ENCODE results near the gene SNX21. TPM values are rescaled to one million over a fixed set of nuclear protein-coding genes. Genes with fewer than 3 reads are reported as not detected.

Gene SNX21
- polyA plus RNA-seq, 2 of the 4 experiments (the other 2 are of a cell fraction), result 4.0 to 7.0 TPM

- Histone ChIP-seq H3K4me3 (peak overlapping the region; percentile 87; the same call in 1 of the 3 replicates), H3K4me2 (peak overlapping the region; percentile 99), H3K9me3 (no peaks in the 10 kb centered on the region), H3K4me1 (peaks cover 50% of the 10 kb centered on the region), H3K27ac (no peak overlapping the region)
- FAIRE-seq (no peak), ATAC-seq (no peak), DNase-seq (ENCODE audit: low read depth in 1 of 2, low spot score in 1 of 2) (no peak)
- ChIA-PET CTCF (interaction anchor here (0.5 to 4.9 kb wide), 5 partner anchors 8 to 378 kb away, joined by 3 to 30 read pairs (median 5); no protein-coding TSS in a partner anchor), POLR2A (interaction anchor here (0.7 kb wide), 1 partner anchor 16 kb away, joined by 3 read pairs; no protein-coding TSS in a partner anchor)
- TF ChIP-seq NPAS2 (CRISPR knock-in tag; IDR thresholded peaks at IDR 0.05; ENCODE audit: borderline replicate concordance) (no peak), HMGXB4 (CRISPR knock-in tag; IDR thresholded peaks at IDR 0.05; ENCODE audit: borderline replicate concordance) (no peak), ZNF302 (CRISPR knock-in tag; IDR thresholded peaks at IDR 0.05) (no peak), POLR2AphosphoS2 (conservative IDR thresholded peaks at IDR 0.05; ENCODE audit: low read length) (no peak), REST (IDR thresholded peaks at IDR 0.05) (no peak), ESRRA (IDR thresholded peaks at IDR 0.05; ENCODE audit: borderline replicate concordance, low read length) (no peak), RNF2 (IDR thresholded peaks at IDR 0.05; ENCODE audit: borderline replicate concordance, low read depth) (no peak)
- WGBS (ENCODE audit: missing lambda C conversion rate), result 98% methylated on average over 3 of the region's 3 CpGs
Measured at GRCh38 chr20:45814314-45814713, 19.3 kb upstream of the SNX21 start.

GRCh38 chr20:45816951-45817350 lies 16.6 kb upstream of the SNX21 start:
- TF ChIP-seq HES2 (IDR thresholded peaks at IDR 0.05) (no peak), HOXB13 (CRISPR knock-in tag; IDR thresholded peaks at IDR 0.05; ENCODE audit: low read depth) (no peak), CBX8 (IDR thresholded peaks at IDR 0.05) (no peak), KDM1A (IDR thresholded peaks at IDR 0.05; ENCODE audit: low read depth) (no peak), FOXS1 (CRISPR knock-in tag; IDR thresholded peaks at IDR 0.05) (no peak)
- ATAC-seq, result no peak
- CTCF ChIA-PET, result interaction anchor here (0.6 to 4.9 kb wide), 5 partner anchors 9 to 153 kb away, joined by 3 to 30 read pairs (median 6); no protein-coding TSS in a partner anchor
- Histone ChIP-seq H3K27ac (no peak overlapping the region), H3K4me1 (peaks cover 45% of the 10 kb centered on the region), H3K4me3 (no peak overlapping the region), H3K4me2 (no peak overlapping the region), H3K9me3 (no peaks in the 10 kb centered on the region)
- FAIRE-seq, result no peak
- WGBS (ENCODE audit: missing lambda C conversion rate), result 95% methylated on average over 3 of the region's 3 CpGs
- DNase-seq (ENCODE audit: low read depth in 1 of 2, low spot score in 1 of 2), result no peak
- POLR2A ChIA-PET, result no interaction called here

GRCh38 chr20:45817376-45818194 lies 16.0 kb upstream of the SNX21 start:
- ATAC-seq, result no peak
- 75% methylated on average over 9 of the region's 9 CpGs for WGBS (ENCODE audit: missing lambda C conversion rate)
- no peak for FAIRE-seq
- no peak for DNase-seq (ENCODE audit: low read depth in 1 of 2, low spot score in 1 of 2)
- H3K4me3 ChIP-seq, result no peak overlapping the region
- H3K4me2 ChIP-seq, result no peak overlapping the region
- H3K27ac ChIP-seq, result no peak overlapping the region
- H3K9me3 ChIP-seq, result no peaks in the 10 kb centered on the region
- POLR2A ChIA-PET, result no interaction called here
- CTCF ChIA-PET, result interaction anchor here (0.6 to 4.9 kb wide), 7 partner anchors 9 to 152 kb away, joined by 3 to 30 read pairs (median 4); no protein-coding TSS in a partner anchor
- peaks cover 45% of the 10 kb centered on the region for H3K4me1 ChIP-seq
- TF ChIP-seq TFCP2L1 (CRISPR knock-in tag; IDR thresholded peaks at IDR 0.05) (no peak), ATOH8 (CRISPR knock-in tag; IDR thresholded peaks at IDR 0.05; ENCODE audit: low read depth) (no peak), FOSB (CRISPR knock-in tag; IDR thresholded peaks at IDR 0.05) (no peak), ZC3H11A (IDR thresholded peaks at IDR 0.05) (no peak), PBX3 (IDR thresholded peaks at IDR 0.05) (0 out of 2 replicates have a peak, but pooled peaks have one; percentile 6), JUN (IDR thresholded peaks at IDR 0.05) (peak in 1 of 2 experiments; percentile 43; a peak in 1 of 5 replicates)

All from A549 (cell line).